Lung (tissue), 12 donors: Measurements from ENCODE around the gene CYP4B1. TPM values are rescaled to one million over a fixed set of nuclear protein-coding genes. Genes with fewer than 3 reads are reported as not detected.

Source experiments
- ATAC-seq: fragments of 200-7000 bp; cut with Tn5 transposase; one replicate; pipeline ENCODE4 v1.9.1; 2020; ENCODE audit warnings: moderate number of reproducible peaks; ENCODE audit not compliant: insufficient read depth, low FRiP score
- DNase-seq, 3 donors: peaks; one replicate each; pipeline ENCODE4 v3.0.0-alpha.2; 2013 to 2017
- H3K27ac ChIP-seq, 2 donors: one replicate each; pipeline ENCODE4 v1.5.1; 2013; ENCODE audit warnings: mild to moderate bottlenecking in 2 of 2, moderate library complexity in 2 of 2, control low read depth in 1 of 2, inconsistent platforms in 1 of 2, low read depth in 1 of 2, low read length in 1 of 2
- H3K27me3 ChIP-seq, 3 donors: one replicate each; pipeline ENCODE4 v1.5.1; 2013; ENCODE audit warnings: low read length in 2 of 3; ENCODE audit not compliant: control insufficient read depth in 3 of 3, insufficient read depth in 3 of 3
- H3K36me3 ChIP-seq, 4 donors: one replicate each; pipeline ENCODE4 v1.5.1; 2013; ENCODE audit warnings: low read length in 4 of 4, mild to moderate bottlenecking in 1 of 4, moderate library complexity in 1 of 4; ENCODE audit not compliant: control insufficient read depth in 4 of 4, insufficient read depth in 4 of 4
- H3K4me1 ChIP-seq, 5 donors: one replicate each; pipeline ENCODE4 v1.5.1; 2013; ENCODE audit warnings: low read length in 5 of 5, mild to moderate bottlenecking in 2 of 5, moderate library complexity in 1 of 5; ENCODE audit not compliant: control insufficient read depth in 5 of 5, insufficient read depth in 5 of 5
- H3K4me3 ChIP-seq: one replicate; pipeline ENCODE4 v1.5.1; 2013; ENCODE audit warnings: mild to moderate bottlenecking, control low read depth, moderate library complexity
- H3K9ac ChIP-seq, 2 donors: one replicate each; pipeline ENCODE4 v1.5.1; 2013; ENCODE audit warnings: low read length in 2 of 2, control low read depth in 1 of 2; ENCODE audit not compliant: insufficient read depth in 1 of 2
- H3K9me3 ChIP-seq, 4 donors: one replicate each; pipeline ENCODE4 v1.5.1; 2013; ENCODE audit warnings: low read length in 3 of 4, mild to moderate bottlenecking in 1 of 4, moderate library complexity in 1 of 4; ENCODE audit not compliant: control insufficient read depth in 4 of 4, insufficient read depth in 3 of 4
- CTCF ChIP-seq: IDR thresholded peaks from 2 replicates; pipeline ENCODE4 v1.5.1; 2012; ENCODE audit warnings: mild to moderate bottlenecking; ENCODE audit errors: control extremely low read depth, extremely low read depth
- WGBS, 2 donors: extraction: QIAGEN DNeasy Blood & Tissue Kit; methylation state at CpG; one replicate each; pipeline ENCODE4 v1.1.7; 2013; 5-methylcytosine and 5-hydroxymethylcytosine counted together
- polyA plus RNA-seq, 2 donors: library from polyadenylated mRNA; stranded (reverse); fragments of 200-250 nt; gene quantifications; one replicate each; pipeline ENCODE4 v1.2.1, GENCODE V29; 2013
- total RNA-seq, 2 donors: library from RNA; depleted of rRNA in 1 of 2; stranded (reverse); fragments of >200 nt in 1 of 2; gene quantifications; one replicate each; pipeline ENCODE4 v1.2.1, GENCODE V29; 2014 to 2021
- donor health status: control.
- donor health status: control.
- donor health status: Bipolar disorder and iron deficiency.
- donor health status: healthy.
- donor health status: DM: yes; HTN: yes; CAD: no.

The CYP4B1 gene
- total and polyA plus RNA-seq, 4 donors, result 75.7 to 180 (median 157) TPM

GRCh38 chr1:46819335-46819734 is 20.5 kb downstream of the CYP4B1 start:
- TF ChIP-seq CTCF, result no peak
- WGBS, 2 donors, result 88 to 95% methylated on average over 1 of the region's 1 CpG
- Histone ChIP-seq H3K27me3 (no peaks in the 10 kb centered on the region), H3K9me3 (no peaks in the 10 kb centered on the region), H3K9ac (no peak overlapping the region), H3K4me1 (peaks cover 0 to 8% (median 0%) of the 10 kb centered on the region in 5 donors), H3K36me3 (peaks cover 0 to 7% (median 0%) of the 10 kb centered on the region in 4 donors), H3K4me3 (no peak overlapping the region), H3K27ac (no peak overlapping the region)
- ATAC-seq, result no peak
- no peak for DNase-seq

- WGBS, 2 donors, result 61 to 71% methylated on average over 4 of the region's 4 CpGs
Observed at GRCh38 chr1:46820076-46820475, 21.2 kb downstream of the CYP4B1 start.

GRCh38 chr1:46820560-46821060 is 21.8 kb downstream of the CYP4B1 start:
- peak in 1 of 3 donors; percentile 22 for DNase-seq
- Histone ChIP-seq H3K4me3 (no peak overlapping the region), H3K36me3 (no peaks in the 10 kb centered on the region), H3K27ac (peak overlapping the region in 1 of 2 donors; percentile 32), H3K9ac (no peak overlapping the region), H3K27me3 (no peaks in the 10 kb centered on the region), H3K9me3 (no peaks in the 10 kb centered on the region), H3K4me1 (peaks cover 0 to 5% (median 0%) of the 10 kb centered on the region in 5 donors)
- peak; percentile 19 for ATAC-seq
- no peak for TF ChIP-seq CTCF
- WGBS, 2 donors, result 18 to 41% methylated on average over 5 of the region's 5 CpGs

More at GRCh38 chr1:46820076-46820475, 21.2 kb downstream of the CYP4B1 start:
- H3K27ac ChIP-seq, result peak overlapping the region in 1 of 2 donors; percentile 32
- H3K4me3 ChIP-seq, result no peak overlapping the region
- DNase-seq, result no peak
- no peak for TF ChIP-seq CTCF
- no peak for ATAC-seq
- H3K4me1 ChIP-seq, result peaks cover 0 to 6% (median 0%) of the 10 kb centered on the region in 5 donors
- H3K27me3 ChIP-seq, result no peaks in the 10 kb centered on the region
- no peak overlapping the region for H3K9ac ChIP-seq
- peaks cover 0 to 2% (median 0%) of the 10 kb centered on the region in 4 donors for H3K36me3 ChIP-seq
- H3K9me3 ChIP-seq, result no peaks in the 10 kb centered on the region
